WERI-Rb-1 (cell line): ENCODE results near the gene CABP1.

Experiments used
- DNase-seq: peaks from one replicate; pipeline ENCODE4 v3.0.0-alpha.2; 2020
- H3K27ac ChIP-seq: fragments of 250-450 bp; sonication (Bioruptor Pico); 2 replicates; pipeline ENCODE4 v1.5.1; 2020; ENCODE audit warnings: mild to moderate bottlenecking, moderate library complexity
- H3K27me3 ChIP-seq: fragments of 250-450 bp; sonication (Bioruptor Pico); 2 replicates; pipeline ENCODE4 v1.5.1; 2021; ENCODE audit warnings: mild to moderate bottlenecking, low read depth, moderate library complexity; ENCODE audit not compliant: insufficient read depth, severe bottlenecking
- H3K36me3 ChIP-seq: fragments of 250-450 bp; sonication (Bioruptor Pico); 2 replicates; pipeline ENCODE4 v1.5.1; 2020; ENCODE audit warnings: mild to moderate bottlenecking, moderate library complexity
- H3K4me3 ChIP-seq: 2 replicates; pipeline ENCODE4 v1.5.1; 2011; ENCODE audit warnings: low read depth, mild to moderate bottlenecking, control low read depth, low read length
- H3K9me3 ChIP-seq: fragments of 250-450 bp; sonication (Bioruptor Pico); 2 replicates; pipeline ENCODE4 v1.5.1; 2021; ENCODE audit warnings: mild to moderate bottlenecking, moderate library complexity; ENCODE audit not compliant: severe bottlenecking
- TF ChIP-seq, protein P1 (sequence below): IDR thresholded peaks from 2 replicates; pipeline ENCODE4 v1.5.1; 2011; ENCODE audit warnings: low read depth, mild to moderate bottlenecking, control low read depth, inconsistent platforms, low read length

CABP1 gene

DNA sequence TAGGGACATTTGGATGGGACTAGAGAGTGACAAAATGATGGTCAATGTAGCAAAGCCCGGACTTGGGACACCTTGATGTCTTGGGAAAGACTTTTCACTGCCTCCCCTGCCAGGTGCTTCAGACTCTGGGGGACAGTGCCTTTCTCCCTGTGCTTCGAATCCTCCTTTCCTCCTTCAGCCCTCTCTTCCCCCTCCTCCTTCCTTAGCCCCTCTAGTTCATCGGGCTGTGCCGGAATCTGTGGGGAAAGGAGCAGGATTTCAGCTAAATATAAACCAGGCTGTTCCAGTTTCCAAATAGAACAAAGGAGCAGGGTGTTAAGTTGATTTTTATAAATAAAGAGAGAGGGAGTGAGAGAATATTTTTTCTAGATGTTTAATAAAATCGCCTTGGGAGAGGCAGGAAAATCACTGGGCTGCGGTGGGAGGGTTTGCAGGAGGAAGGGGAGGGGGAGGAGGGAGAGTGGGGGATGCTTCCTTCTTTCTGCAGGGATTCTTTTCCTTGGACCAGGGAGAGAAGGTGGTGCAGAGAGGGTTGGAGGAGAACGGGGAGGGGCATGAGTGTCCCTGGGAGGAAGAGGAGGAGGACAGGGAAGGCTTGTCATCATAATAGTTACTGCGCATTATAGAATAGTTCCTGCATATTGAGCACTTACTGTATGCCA is 21.3 kb upstream of the CABP1 start:
- Histone ChIP-seq H3K36me3 (no peaks in the 10 kb centered on the region), H3K9me3 (no peaks in the 10 kb centered on the region), H3K27ac (no peak overlapping the region), H3K4me3 (no peak overlapping the region), H3K27me3 (no peaks in the 10 kb centered on the region)
- TF ChIP-seq, protein P1, sequence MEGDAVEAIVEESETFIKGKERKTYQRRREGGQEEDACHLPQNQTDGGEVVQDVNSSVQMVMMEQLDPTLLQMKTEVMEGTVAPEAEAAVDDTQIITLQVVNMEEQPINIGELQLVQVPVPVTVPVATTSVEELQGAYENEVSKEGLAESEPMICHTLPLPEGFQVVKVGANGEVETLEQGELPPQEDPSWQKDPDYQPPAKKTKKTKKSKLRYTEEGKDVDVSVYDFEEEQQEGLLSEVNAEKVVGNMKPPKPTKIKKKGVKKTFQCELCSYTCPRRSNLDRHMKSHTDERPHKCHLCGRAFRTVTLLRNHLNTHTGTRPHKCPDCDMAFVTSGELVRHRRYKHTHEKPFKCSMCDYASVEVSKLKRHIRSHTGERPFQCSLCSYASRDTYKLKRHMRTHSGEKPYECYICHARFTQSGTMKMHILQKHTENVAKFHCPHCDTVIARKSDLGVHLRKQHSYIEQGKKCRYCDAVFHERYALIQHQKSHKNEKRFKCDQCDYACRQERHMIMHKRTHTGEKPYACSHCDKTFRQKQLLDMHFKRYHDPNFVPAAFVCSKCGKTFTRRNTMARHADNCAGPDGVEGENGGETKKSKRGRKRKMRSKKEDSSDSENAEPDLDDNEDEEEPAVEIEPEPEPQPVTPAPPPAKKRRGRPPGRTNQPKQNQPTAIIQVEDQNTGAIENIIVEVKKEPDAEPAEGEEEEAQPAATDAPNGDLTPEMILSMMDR, result no peak
- no peak for DNase-seq

DNA sequence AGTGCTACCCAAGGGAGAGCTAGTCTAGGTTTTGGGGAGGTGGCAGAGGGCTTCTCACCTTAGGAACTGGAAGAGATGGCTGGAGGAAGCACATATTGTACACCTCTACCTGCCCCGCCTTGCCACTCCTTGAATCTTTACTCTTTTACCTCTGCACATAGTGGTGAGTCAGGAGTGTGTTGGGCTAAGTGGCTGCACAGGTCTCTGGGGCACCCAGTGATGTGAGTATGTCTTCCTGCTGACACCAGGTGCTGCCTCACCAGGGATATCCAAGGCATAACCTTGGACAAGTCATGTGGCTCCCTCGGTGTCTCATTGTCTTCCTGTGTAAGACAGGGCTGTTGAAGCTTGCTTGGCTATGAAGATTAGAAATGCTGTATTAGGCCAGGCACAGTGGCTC is 19.8 kb upstream of the CABP1 start:
- no peak overlapping the region for H3K4me3 ChIP-seq
- no peak overlapping the region for H3K27ac ChIP-seq
- no peaks in the 10 kb centered on the region for H3K36me3 ChIP-seq
- H3K27me3 ChIP-seq, result no peaks in the 10 kb centered on the region
- H3K9me3 ChIP-seq, result no peaks in the 10 kb centered on the region
- TF ChIP-seq, protein P1, result no peak
- DNase-seq, result no peak

DNA sequence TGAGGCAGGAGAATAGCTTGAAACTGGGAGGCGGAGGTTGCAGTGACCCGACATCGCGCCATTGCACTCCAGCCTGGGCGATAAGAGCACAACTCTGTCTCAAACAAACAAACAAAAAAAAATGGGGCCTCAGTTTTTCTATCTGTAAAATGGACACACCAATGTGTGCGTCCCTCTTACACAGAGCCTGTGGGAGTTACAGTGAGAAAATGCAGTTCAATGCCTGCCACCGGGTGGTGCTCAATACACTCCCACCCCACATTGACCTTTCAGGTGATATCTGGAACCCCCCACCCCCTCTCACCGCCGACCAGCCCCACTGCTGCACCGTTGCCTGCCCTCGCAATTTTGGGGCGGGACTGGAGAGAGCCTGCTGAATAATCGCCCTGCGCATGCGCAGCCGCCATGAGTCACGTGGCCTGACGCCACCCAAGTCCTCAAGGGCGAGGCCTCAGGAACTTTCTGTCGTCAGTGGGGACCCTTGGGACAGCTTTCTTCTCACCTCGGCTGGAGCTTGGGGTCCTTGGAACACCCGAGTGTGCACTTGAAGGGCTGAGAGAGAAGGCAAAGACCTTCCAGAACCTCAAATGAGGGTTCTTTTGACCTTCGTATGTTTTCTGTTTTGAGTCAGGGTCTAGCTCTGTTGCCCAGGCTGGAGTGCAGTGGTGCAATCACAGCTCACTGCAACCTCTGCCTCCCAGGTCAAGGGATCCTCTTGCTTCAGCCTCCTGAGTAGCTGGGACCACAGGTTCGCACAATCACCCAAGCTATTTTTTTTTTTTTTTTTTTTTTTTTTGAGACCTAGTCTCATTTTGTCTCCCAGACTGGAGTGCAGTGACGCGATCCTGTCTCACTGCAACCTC is 14.6 kb upstream of the CABP1 start:
- no peak for DNase-seq
- no peaks in the 10 kb centered on the region for H3K27me3 ChIP-seq
- no peak overlapping the region for H3K4me3 ChIP-seq
- H3K36me3 ChIP-seq, result no peaks in the 10 kb centered on the region
- no peak overlapping the region for H3K27ac ChIP-seq
- H3K9me3 ChIP-seq, result no peaks in the 10 kb centered on the region
- TF ChIP-seq, protein P1, result no peak

DNA sequence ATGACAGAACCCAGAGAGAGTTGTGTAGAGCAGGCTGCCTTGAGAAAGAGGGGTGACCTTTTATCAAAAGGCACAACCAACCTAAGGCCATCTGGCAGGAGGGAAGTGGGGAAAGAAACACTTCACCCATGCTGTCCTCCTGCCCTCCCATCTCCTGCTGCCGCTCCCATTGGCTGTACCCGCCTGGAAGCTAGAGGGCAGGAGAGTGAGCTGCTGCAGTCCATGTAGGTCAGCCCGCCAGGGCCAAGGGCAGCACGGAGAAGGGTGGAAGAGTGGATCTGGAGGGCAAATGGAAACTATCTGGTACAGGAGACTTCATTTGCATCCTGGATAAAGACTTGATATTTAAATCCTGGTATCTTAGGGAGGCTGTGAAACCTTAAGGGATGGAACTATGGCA is 11.5 kb upstream of the CABP1 start:
- TF ChIP-seq, protein P1, result peak; percentile 54
- Histone ChIP-seq H3K27ac (no peak overlapping the region), H3K27me3 (no peaks in the 10 kb centered on the region), H3K4me3 (no peak overlapping the region), H3K36me3 (no peaks in the 10 kb centered on the region), H3K9me3 (no peaks in the 10 kb centered on the region)
- peak; percentile 51 for DNase-seq

DNA sequence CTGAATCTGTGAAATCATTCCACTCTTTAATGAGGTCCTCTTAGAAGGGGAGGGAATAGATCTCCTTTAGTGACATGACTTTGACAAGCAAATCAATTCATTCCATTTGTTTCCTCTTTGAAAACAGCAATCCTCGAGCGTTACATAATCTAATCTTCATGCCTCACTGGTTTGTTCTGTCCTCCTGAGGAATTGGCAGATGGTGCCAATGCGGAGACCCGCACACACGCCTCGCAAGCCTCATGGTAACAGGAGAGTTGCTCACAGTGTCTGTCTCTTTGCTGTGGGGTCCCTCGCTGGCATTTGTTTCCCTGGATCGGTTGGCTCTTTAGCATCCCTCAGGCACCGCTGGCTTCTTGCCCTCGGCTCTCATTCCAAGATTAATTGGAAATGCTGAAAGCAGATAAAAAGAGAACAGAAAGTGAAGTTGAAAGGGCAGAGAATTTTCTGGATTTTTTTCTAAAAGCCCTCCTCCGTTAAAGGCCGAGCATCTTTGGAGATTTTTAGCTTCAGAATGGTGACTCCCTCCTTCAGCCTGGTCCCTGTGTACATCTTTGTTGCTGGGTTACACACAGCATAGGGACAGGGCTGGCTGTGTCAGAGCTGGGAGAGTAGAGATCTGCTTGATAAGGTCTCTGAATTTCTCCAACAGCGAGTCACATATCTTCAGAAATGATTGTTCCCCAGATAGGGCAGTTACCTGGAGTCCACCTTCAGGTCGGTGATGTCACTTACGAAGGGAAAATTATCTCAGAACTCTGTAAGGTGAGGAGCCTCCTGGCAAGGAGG is 10.1 kb upstream of the CABP1 start:
- TF ChIP-seq, protein P1, result no peak
- H3K9me3 ChIP-seq, result no peaks in the 10 kb centered on the region

More for the DNA sequence above, 10.1 kb upstream of the CABP1 start:
- DNase-seq, result peak; percentile 24
- Histone ChIP-seq H3K27me3 (no peaks in the 10 kb centered on the region), H3K36me3 (no peaks in the 10 kb centered on the region), H3K27ac (no peak overlapping the region), H3K4me3 (no peak overlapping the region)
